ENCODE data around the gene NHLRC2.
A peak's percentile ranks its signal among the peaks of the same experiment; 100 is the strongest.
"Not testable (repeated sequence)": the region's sequence is repeated elsewhere in the genome, so short reads cannot be mapped to it uniquely, and the experiment has no call there.

NHLRC2 gene

GRCh38 chr10:113943196-113943595 lies 88.7 kb downstream of the NHLRC2 start:
- not testable (repeated sequence) for DNase-seq (ENCODE audit: low read depth)

GRCh38 chr10:113945075-113945686 lies 90.7 kb downstream of the NHLRC2 start:
- DNase-seq (ENCODE audit: low read depth) = no peak

GRCh38 chr10:113945687-113946085 lies 91.2 kb downstream of the NHLRC2 start:
- DNase-seq (ENCODE audit: low read depth) = no peak

GRCh38 chr10:113947184-113948041 lies 93.0 kb downstream of the NHLRC2 start:
- no peak for DNase-seq (ENCODE audit: low read depth)

- no peak for DNase-seq (ENCODE audit: low read depth)
Observed at GRCh38 chr10:113948048-113948447, 93.6 kb downstream of the NHLRC2 start.

DNA sequence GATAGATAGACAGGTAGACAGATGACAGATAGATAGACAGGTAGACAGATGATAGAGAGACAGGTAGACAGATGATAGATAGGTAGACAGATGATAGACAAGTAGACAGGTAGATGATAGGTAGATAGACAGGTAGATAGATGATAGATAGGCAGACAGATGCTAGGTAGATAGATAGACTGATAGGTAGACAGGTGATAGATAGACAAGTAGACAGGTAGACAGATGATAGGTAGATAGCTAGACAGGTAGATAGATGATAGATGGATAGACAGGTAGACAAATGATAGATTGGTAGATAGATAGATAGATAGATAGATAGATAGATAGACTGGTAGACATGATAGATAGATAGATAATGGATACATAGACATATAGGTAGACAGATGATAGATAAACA lies 95.8 kb downstream of the NHLRC2 start:
- no peak for DNase-seq (ENCODE audit: low read depth)

- DNase-seq (ENCODE audit: low read depth) = no peak
Observed at GRCh38 chr10:113953505-113954272, 99.2 kb downstream of the NHLRC2 start.

DNA sequence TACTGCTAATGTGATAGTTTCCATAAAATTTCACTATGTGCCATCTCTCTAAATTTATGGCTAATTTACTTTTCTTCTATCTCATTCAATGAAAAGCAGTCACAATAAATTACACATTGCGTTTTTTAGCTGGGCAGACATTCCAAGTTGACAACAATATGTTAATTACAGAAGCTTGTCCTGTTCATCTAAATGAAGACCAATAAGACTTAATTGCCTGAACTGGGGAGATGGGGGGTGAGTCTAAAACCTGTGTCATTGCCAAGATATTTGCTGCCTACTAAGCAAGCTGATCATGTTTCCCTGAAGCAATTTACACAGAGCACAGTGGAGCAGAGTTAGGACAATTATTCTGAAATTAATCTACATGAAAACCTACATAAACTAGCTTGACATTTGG lies 99.9 kb downstream of the NHLRC2 start:
- DNase-seq (ENCODE audit: low read depth) = no peak

DNA sequence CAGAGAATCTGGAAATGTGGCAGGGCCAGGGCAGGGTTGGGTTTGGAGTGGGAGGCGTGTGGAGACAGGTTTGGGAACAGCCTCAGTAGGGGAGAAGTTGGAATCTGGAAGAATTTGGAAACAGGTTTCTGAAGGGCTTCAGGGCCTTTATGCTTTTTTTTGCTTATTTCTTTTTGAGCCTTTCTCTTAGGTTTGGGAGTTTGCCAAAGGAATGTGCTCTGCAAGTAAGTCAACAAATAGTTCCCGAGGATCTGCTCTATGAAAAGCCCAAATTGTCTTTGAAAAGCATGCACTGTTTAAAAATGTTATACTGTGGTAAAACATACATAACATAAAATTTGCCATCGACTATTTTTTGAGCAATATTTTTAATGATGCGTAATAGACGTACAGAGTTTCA lies 102.6 kb downstream of the NHLRC2 start:
- no peak for DNase-seq (ENCODE audit: low read depth)

GRCh38 chr10:113958631-113959382 lies 104.3 kb downstream of the NHLRC2 start:
- DNase-seq (ENCODE audit: low read depth) = peak; percentile 57

DNA sequence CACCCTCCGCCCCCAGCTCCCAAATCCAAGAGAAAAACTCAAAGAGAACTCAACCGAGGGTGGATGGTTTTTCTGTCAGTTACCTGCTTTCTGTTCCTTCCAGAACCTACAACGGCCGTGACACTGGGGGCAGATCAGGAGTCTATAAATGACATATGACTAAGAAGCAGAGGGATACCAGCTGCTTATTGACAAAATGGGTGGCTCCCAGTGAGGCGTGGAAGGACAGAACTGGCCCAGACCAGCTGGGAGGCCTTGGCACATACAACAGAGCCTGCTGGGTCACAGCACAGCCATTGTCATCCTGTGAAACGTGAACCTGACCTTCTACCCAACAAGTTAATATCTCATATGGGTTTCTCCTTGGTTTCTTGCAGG lies 104.9 kb downstream of the NHLRC2 start:
- no peak for DNase-seq (ENCODE audit: low read depth)

- DNase-seq (ENCODE audit: low read depth) = no peak
Observed at GRCh38 chr10:113960617-113961181, 106.2 kb downstream of the NHLRC2 start.

- DNase-seq (ENCODE audit: low read depth) = no peak
Observed at GRCh38 chr10:113961182-113962031, 106.9 kb downstream of the NHLRC2 start.

DNA sequence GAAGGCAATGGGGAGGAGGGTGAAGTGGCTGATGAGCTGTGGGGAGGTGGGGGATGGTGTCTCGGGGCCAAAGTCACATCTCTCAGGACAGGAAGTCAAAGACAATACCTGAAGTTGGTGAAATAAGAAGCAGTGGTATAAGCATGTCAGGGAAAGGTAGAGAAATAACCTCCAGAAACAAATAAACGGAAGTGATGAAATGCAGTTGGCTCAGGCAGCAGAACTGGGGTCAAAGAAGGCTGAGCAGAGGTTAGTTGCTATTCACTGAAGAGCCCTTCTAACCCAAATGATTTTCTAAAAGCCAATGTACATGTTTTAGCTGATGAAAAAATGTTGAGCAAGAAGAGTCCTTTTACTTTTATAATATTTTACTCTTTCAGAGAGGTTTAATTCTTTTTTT lies 110.6 kb downstream of the NHLRC2 start:
- no peak for DNase-seq (ENCODE audit: low read depth)

GRCh38 chr10:113965683-113966082 lies 111.2 kb downstream of the NHLRC2 start:
- DNase-seq (ENCODE audit: low read depth) = no peak
